Measurements from ENCODE around the gene ZNG1A. TPM values are rescaled to one million over a fixed set of nuclear protein-coding genes. Genes with fewer than 3 reads are reported as not detected.
"Not testable (repeated sequence)": the region's sequence is repeated elsewhere in the genome, so short reads cannot be mapped to it uniquely, and the experiment has no call there.

ZNG1A gene
- total RNA-seq, 2 donors from 2014 or later, result 33.7 to 64.6 TPM

DNA sequence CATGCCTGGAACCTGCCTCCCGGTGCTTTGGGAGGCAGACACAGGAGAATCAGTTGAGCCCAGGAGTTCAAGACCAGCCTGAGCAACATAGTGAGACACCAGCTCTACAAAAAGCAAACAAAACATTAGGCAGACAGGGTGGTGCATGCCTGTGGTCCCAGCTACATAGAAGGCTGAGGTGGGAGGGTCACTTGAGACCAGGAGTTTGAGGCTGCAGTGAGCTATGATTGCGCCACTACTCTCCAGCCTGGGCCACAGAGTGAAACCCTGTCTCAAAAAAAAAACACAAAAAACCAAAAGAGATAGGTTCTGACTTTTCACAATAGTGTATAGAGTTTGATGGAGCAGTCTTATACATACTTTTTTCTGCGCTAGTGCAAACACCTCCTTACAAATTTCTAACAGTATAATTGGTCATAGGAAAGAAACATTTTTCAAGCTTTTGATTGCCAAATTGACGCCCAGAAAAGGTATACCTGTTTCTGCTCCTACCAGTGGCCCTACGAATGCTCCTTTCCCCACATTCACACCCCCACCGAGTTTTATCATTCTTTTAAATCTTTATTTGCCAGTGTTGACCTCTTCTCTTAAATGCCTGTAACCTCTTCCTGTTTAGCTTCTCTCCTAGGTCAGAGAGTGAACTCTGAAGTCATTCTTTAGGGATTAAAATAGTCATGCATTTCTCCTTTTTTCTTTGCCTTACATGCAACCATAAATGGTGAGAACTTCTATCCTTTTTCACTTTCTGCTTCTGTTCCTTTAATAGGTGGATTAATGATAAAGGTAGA, 43.3 kb upstream of the ZNG1A start:
- H3K9me3 ChIP-seq, result no peaks in the 10 kb centered on the region
- ATAC-seq (no peak), DNase-seq (no peak)
- no peak for TF ChIP-seq POLR2A (IDR thresholded peaks at IDR 0.05)
- TF ChIP-seq, protein P1, sequence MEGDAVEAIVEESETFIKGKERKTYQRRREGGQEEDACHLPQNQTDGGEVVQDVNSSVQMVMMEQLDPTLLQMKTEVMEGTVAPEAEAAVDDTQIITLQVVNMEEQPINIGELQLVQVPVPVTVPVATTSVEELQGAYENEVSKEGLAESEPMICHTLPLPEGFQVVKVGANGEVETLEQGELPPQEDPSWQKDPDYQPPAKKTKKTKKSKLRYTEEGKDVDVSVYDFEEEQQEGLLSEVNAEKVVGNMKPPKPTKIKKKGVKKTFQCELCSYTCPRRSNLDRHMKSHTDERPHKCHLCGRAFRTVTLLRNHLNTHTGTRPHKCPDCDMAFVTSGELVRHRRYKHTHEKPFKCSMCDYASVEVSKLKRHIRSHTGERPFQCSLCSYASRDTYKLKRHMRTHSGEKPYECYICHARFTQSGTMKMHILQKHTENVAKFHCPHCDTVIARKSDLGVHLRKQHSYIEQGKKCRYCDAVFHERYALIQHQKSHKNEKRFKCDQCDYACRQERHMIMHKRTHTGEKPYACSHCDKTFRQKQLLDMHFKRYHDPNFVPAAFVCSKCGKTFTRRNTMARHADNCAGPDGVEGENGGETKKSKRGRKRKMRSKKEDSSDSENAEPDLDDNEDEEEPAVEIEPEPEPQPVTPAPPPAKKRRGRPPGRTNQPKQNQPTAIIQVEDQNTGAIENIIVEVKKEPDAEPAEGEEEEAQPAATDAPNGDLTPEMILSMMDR (IDR thresholded peaks at IDR 0.05), result no peak
- no peak overlapping the region for H3K4me3 ChIP-seq
- H3K4me1 ChIP-seq, result peaks cover 11% of the 10 kb centered on the region
- 69 to 72% methylated on average over 6 of the region's 6 CpGs for WGBS, 2 donors
- H3K27ac ChIP-seq, result peak overlapping the region in 1 of 4 donors; percentile 19
- no peaks in the 10 kb centered on the region for H3K27me3 ChIP-seq
- no peaks in the 10 kb centered on the region for H3K36me3 ChIP-seq (replicated peaks in 1 of 2; ENCODE audit: insufficient read depth in 1 of 2, low read depth in 2 of 2)
- intact Hi-C loops (cut with DNase I), result no loop called here

DNA sequence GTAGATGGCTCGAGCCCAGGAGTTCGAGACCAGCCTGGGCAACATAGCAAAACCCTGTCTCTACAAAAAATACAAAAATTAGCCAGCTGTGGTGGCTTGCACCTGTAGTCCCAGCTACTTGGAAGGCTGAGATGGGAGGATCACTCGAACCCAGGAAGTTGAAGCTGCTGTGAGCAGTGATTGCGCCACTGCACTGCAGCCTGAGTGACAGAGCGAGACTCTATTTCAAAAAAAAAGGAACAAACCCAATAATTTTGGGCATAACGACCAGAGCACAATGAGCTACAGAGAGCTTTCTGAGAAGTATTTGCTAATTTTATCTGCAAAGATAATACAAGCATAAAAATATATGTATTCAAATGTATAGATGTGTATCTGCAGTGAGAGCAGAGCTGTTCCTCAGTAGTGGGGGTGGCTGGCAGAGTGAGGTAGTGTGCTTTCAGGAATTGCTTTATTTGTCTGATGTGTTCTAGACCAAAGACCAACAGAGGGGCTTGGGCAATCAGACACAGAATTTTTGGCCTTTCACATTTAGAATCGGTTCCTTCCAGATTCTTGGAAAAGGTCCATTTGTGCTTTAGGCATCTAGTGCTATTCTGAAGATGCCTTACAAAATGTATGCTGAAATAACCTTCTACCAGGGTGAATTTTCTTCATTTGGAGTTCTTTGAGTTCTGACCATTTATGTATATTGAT, 41.0 kb upstream of the ZNG1A start:
- 65 to 82% methylated on average over 7 of the region's 7 CpGs for WGBS, 2 donors
- no peak for ATAC-seq
- intact Hi-C loops (cut with DNase I), result no loop called here
- H3K36me3 ChIP-seq (replicated peaks in 1 of 2; ENCODE audit: insufficient read depth in 1 of 2, low read depth in 2 of 2), result no peaks in the 10 kb centered on the region
- H3K27me3 ChIP-seq, result no peaks in the 10 kb centered on the region
- H3K4me1 ChIP-seq, result peaks cover 29% of the 10 kb centered on the region
- DNase-seq, result peak in 1 of 4 donors; percentile 30
- TF ChIP-seq, protein P1 (IDR thresholded peaks at IDR 0.05), result no peak
- TF ChIP-seq POLR2A (IDR thresholded peaks at IDR 0.05), result no peak
- peak overlapping the region in 1 of 4 donors; percentile 15 for H3K27ac ChIP-seq
- H3K9me3 ChIP-seq, result no peaks in the 10 kb centered on the region
- H3K4me3 ChIP-seq, result no peak overlapping the region

DNA sequence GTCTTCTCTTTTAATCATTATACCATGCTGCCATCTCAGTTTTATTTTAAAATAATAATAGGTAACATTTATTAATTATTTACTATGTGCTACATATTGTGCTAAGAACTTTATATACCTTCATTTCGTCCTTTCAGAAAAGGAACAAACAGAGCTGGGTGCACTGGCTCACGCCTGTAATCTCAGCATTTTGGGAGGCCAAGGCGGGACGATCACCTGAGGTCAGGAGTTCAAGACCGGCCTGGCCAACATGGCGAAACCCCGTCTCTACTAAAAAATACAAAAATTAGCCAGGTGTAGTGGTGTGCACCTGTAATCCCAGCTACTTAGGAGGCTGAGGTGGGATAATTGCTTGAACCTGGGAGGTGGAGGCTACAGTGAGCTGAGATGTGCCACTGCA, 40.2 kb upstream of the ZNG1A start:
- H3K27me3 ChIP-seq; H3K4me3 ChIP-seq; DNase-seq; H3K9me3 ChIP-seq; ATAC-seq; H3K36me3 ChIP-seq (replicated peaks in 1 of 2; ENCODE audit: insufficient read depth in 1 of 2, low read depth in 2 of 2); H3K27ac ChIP-seq; intact Hi-C loops (cut with DNase I): not testable (repeated sequence)
- WGBS, 2 donors, result 79 to 88% methylated on average over 7 of the region's 7 CpGs
- peaks cover 21% of the 10 kb centered on the region for H3K4me1 ChIP-seq

DNA sequence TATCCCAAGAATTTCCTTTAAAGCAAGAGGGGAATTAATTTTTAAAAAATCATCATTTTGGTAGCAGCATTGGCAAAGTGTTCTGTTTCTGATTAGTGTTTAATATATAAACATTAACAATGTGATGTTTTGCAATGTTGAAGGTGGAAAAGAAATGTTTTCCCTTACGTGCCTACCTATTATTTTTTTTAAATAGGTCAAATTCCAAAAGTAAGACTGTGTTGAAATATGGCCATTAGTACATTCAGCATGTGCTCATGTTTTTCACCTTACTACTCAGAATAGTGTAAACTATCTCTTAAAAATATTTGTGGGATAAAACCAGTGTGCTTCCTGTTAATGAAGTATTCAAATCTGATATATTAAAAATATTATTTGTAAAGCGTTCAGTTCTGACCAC, 39.1 kb upstream of the ZNG1A start:
- Histone ChIP-seq H3K36me3 (replicated peaks in 1 of 2; ENCODE audit: insufficient read depth in 1 of 2, low read depth in 2 of 2) (no peaks in the 10 kb centered on the region), H3K27ac (peak overlapping the region in 1 of 4 donors; percentile 42), H3K9me3 (no peaks in the 10 kb centered on the region), H3K4me3 (no peak overlapping the region), H3K27me3 (no peaks in the 10 kb centered on the region), H3K4me1 (peaks cover 24% of the 10 kb centered on the region)
- 49 to 54% methylated on average over 2 of the region's 2 CpGs for WGBS, 2 donors
- intact Hi-C loops (cut with DNase I), result no loop called here
- DNase-seq (no peak), ATAC-seq (no peak)
- TF ChIP-seq, protein P1 (IDR thresholded peaks at IDR 0.05), result no peak
- TF ChIP-seq POLR2A (IDR thresholded peaks at IDR 0.05), result no peak

DNA sequence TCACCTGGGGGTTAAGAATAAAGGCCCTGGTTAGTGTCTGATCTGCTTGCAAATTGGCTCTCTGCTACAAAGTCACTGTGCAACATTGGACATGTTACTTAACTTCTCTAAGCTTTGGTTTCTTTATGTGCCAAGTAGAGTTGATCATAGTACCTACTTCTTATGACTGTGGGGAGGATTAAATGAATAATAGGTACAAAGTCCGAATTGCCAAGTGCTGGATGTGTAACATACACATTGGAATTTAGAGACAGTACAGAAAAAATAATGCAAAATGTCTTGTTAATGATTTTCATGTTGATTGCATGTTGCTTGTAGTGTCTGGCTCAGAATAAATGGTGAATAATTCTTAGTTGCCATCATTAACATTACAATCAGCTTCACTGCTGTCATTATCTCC, 38.0 kb upstream of the ZNG1A start:
- Histone ChIP-seq H3K9me3 (no peaks in the 10 kb centered on the region), H3K36me3 (replicated peaks in 1 of 2; ENCODE audit: insufficient read depth in 1 of 2, low read depth in 2 of 2) (no peaks in the 10 kb centered on the region), H3K4me1 (peaks cover 30% of the 10 kb centered on the region), H3K4me3 (no peak overlapping the region), H3K27me3 (no peaks in the 10 kb centered on the region), H3K27ac (no peak overlapping the region)
- ATAC-seq (no peak), DNase-seq (no peak)
- 57 to 73% methylated on average over 1 of the region's 1 CpG for WGBS, 2 donors
- intact Hi-C loops (cut with DNase I), result no loop called here
- TF ChIP-seq POLR2A (IDR thresholded peaks at IDR 0.05), result no peak
- TF ChIP-seq, protein P1 (IDR thresholded peaks at IDR 0.05), result no peak

Measured in body of pancreas (tissue), 4 donors.